Hepatocyte (in vitro differentiated cells): ENCODE data around the gene TTC31. TPM values are rescaled to one million over a fixed set of nuclear protein-coding genes. Genes with fewer than 3 reads are reported as not detected.

Experiments
- DNase-seq: peaks from one replicate; pipeline ENCODE4 v3.0.0-alpha.2; 2016; ENCODE audit warnings: low spot score
- H2AFZ ChIP-seq: fragments of 200-600 bp; sonication (generic); 2 replicates; pipeline ENCODE4 v1.6.0; 2016; ENCODE audit warnings: antibody characterized with exemption, mild to moderate bottlenecking
- H3K27ac ChIP-seq: fragments of 200-600 bp; sonication (generic); 2 replicates; pipeline ENCODE4 v1.5.1; 2016; ENCODE audit warnings: mild to moderate bottlenecking
- H3K27me3 ChIP-seq: fragments of 200-600 bp; sonication (generic); 2 replicates; pipeline ENCODE4 v1.6.1; 2016
- H3K36me3 ChIP-seq: fragments of 200-600 bp; sonication (generic); replicated peaks from 2 replicates; pipeline ENCODE4 v1.5.1; 2016; ENCODE audit warnings: low read depth; ENCODE audit not compliant: insufficient read depth
- H3K4me1 ChIP-seq: fragments of 200-600 bp; sonication (generic); 2 replicates; pipeline ENCODE4 v1.5.1; 2016; ENCODE audit warnings: mild to moderate bottlenecking, moderate library complexity; ENCODE audit not compliant: insufficient read depth
- H3K4me2 ChIP-seq: fragments of 200-600 bp; sonication (generic); 2 replicates; pipeline ENCODE4 v1.6.0; 2016
- H3K4me3 ChIP-seq: fragments of 200-600 bp; sonication (generic); 2 replicates; pipeline ENCODE4 v1.5.1; 2016; ENCODE audit warnings: mild to moderate bottlenecking
- H3K79me2 ChIP-seq: fragments of 200-600 bp; sonication (generic); 2 replicates; pipeline ENCODE4 v1.6.0; 2017; ENCODE audit warnings: mild to moderate bottlenecking
- H3K9me2 ChIP-seq: fragments of 200-600 bp; sonication (generic); replicated peaks from 2 replicates; pipeline ENCODE4 v1.6.0; 2017; ENCODE audit warnings: mild to moderate bottlenecking; ENCODE audit not compliant: insufficient read depth
- H3K9me3 ChIP-seq: fragments of 200-600 bp; sonication (generic); 2 replicates; pipeline ENCODE4 v1.5.1; 2016; ENCODE audit warnings: low read depth, mild to moderate bottlenecking
- H4K20me1 ChIP-seq: fragments of 200-600 bp; sonication (generic); 2 replicates; pipeline ENCODE4 v1.6.0; 2016; ENCODE audit warnings: mild to moderate bottlenecking; ENCODE audit not compliant: insufficient read depth, poor library complexity, severe bottlenecking
- EZH2 ChIP-seq: fragments of 200-600 bp; sonication (generic); IDR thresholded peaks from 2 replicates; pipeline ENCODE4 v1.6.1; 2016; ENCODE audit warnings: antibody characterized with exemption, mild to moderate bottlenecking, borderline replicate concordance
- EZH2phosphoT487 ChIP-seq: fragments of 200-600 bp; sonication (generic); IDR thresholded peaks from one replicate; pipeline ENCODE4 v1.6.1; 2018; ENCODE audit warnings: antibody characterized with exemption, mild to moderate bottlenecking, low read depth, moderate library complexity; ENCODE audit not compliant: unreplicated experiment, severe bottlenecking
- WGBS: methylation state at CpG from one replicate; pipeline ENCODE4 v1.1.6; 2016; ENCODE audit warnings: low lambda C conversion rate; ENCODE audit errors: missing lambda C conversion rate; 5-methylcytosine and 5-hydroxymethylcytosine counted together
- polyA plus RNA-seq: library from polyadenylated mRNA; unstranded; fragments of >200 nt; fragmentation: Nextera tagmentation; extraction: Ambion mirVana; gene quantifications from 2 replicates; pipeline ENCODE4 v1.2.1, GENCODE V29; 2016
- total RNA-seq: library from RNA; depleted of rRNA; stranded (reverse); fragments of >200 nt; gene quantifications from 2 replicates; pipeline ENCODE4 v1.2.3, GENCODE V29; 2014
- TF ChIP-seq, protein P1 (sequence below): fragments of 200-600 bp; sonication (generic); IDR thresholded peaks from 2 replicates; pipeline ENCODE4 v1.5.1; 2016; ENCODE audit warnings: antibody characterized with exemption, mild to moderate bottlenecking; ENCODE audit not compliant: poor library complexity

The TTC31 gene
- total and polyA plus RNA-seq, 2 experiments from 2014 or later, result 21.3 to 25.1 TPM

DNA sequence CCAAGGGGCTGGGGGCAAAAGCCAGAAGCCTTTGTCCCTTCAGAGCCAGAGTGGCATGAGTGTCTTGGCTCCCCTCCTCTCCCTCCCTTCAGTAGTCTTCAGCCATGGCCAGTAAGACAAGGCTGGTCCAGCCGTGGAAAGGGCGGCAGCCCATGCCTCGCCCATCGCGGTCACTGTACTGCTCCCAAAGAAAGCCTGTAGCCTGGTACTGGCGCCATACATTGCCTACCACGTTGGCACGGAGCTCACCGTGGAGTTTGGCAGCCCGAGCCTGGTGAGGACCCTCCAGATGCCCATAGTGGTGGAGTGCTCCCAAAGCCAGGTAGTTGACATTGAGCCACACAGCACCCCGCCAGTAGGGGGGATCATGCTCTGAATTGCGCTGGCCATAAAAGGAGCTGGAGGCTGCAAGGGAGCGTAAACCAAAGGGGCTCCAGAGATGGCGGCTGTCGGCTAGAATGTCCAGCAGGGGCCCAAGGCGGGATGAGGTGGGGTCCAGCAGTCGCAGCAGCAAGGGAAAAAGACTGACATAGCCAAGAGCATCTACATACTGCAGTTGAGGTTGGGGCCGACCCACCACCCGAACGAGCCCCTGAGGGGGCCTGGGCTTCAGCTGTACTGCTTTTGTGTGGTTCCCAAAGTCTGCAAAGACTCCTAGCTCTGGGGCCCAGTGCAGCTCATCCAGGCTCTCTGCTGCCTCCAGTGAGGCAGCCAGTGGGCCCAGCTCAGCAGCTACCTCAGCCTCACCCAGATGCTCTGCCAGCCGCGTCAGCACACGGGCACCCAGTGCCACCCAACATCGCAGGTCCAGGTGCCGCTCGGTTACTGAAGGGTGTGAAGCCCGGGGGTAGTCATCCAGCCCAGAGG, 21.5 kb upstream of the TTC31 start:
- DNase-seq, result no peak
- Histone ChIP-seq H3K9me3 (no peaks in the 10 kb centered on the region), H3K79me2 (peaks cover 46% of the 10 kb centered on the region), H3K4me2 (no peak overlapping the region), H2AFZ (no peak overlapping the region), H3K9me2 (no peaks in the 10 kb centered on the region), H4K20me1 (no peaks in the 10 kb centered on the region), H3K4me1 (peaks cover 13% of the 10 kb centered on the region), H3K4me3 (no peak overlapping the region), H3K27ac (no peak overlapping the region), H3K27me3 (no peaks in the 10 kb centered on the region), H3K36me3 (no peaks in the 10 kb centered on the region)
- no peak for TF ChIP-seq EZH2phosphoT487
- TF ChIP-seq, protein P1, sequence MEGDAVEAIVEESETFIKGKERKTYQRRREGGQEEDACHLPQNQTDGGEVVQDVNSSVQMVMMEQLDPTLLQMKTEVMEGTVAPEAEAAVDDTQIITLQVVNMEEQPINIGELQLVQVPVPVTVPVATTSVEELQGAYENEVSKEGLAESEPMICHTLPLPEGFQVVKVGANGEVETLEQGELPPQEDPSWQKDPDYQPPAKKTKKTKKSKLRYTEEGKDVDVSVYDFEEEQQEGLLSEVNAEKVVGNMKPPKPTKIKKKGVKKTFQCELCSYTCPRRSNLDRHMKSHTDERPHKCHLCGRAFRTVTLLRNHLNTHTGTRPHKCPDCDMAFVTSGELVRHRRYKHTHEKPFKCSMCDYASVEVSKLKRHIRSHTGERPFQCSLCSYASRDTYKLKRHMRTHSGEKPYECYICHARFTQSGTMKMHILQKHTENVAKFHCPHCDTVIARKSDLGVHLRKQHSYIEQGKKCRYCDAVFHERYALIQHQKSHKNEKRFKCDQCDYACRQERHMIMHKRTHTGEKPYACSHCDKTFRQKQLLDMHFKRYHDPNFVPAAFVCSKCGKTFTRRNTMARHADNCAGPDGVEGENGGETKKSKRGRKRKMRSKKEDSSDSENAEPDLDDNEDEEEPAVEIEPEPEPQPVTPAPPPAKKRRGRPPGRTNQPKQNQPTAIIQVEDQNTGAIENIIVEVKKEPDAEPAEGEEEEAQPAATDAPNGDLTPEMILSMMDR, result no peak
- WGBS, result 94% methylated on average over 27 of the region's 27 CpGs

DNA sequence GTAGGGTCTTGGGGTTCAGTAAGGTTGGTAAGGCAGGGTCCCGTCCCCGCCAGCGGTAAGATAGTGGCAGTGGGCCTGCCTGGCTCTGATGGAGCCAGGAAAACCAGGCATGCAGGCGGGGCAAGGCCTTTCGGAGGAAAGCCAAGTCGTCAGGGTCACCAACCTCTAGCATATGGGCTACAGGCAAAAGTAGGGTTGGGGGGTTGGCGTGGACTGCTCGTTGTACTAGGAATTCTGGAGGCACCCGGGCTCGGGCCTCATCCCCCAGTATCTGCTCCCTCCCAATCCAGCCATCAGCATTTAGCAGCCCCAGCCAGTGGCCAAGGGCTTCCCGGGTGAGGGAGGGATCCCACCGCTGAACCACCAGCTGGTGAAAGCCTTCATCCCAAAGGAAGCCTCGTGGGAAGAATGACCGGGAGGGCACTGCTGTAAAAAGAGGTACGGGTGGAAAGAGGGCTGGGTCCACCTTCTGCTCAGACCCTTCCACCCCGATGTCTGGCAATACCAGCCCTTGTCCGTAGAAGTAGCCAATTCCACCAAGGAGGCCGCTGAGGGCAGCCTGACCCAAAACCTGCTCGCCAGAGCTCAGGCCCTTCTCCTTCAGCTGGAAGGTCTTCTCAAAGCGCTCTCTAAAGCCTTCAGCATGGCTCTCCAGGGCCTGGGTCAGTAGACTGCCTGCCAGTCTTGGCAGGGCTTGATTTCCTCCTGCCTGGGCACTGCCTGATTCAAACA, 20.7 kb upstream of the TTC31 start:
- no peak overlapping the region for H3K27ac ChIP-seq
- TF ChIP-seq, protein P1, result no peak
- no peak for TF ChIP-seq EZH2
- TF ChIP-seq EZH2phosphoT487, result no peak
- peaks cover 46% of the 10 kb centered on the region for H3K79me2 ChIP-seq
- H3K4me2 ChIP-seq, result no peak overlapping the region
- no peaks in the 10 kb centered on the region for H3K27me3 ChIP-seq
- no peaks in the 10 kb centered on the region for H3K9me3 ChIP-seq
- no peak overlapping the region for H2AFZ ChIP-seq
- no peaks in the 10 kb centered on the region for H4K20me1 ChIP-seq
- no peak for DNase-seq
- 97% methylated on average over 20 of the region's 20 CpGs for WGBS
- H3K4me1 ChIP-seq, result peaks cover 7% of the 10 kb centered on the region
- H3K4me3 ChIP-seq, result no peak overlapping the region
- no peaks in the 10 kb centered on the region for H3K9me2 ChIP-seq
- H3K36me3 ChIP-seq, result no peaks in the 10 kb centered on the region

DNA sequence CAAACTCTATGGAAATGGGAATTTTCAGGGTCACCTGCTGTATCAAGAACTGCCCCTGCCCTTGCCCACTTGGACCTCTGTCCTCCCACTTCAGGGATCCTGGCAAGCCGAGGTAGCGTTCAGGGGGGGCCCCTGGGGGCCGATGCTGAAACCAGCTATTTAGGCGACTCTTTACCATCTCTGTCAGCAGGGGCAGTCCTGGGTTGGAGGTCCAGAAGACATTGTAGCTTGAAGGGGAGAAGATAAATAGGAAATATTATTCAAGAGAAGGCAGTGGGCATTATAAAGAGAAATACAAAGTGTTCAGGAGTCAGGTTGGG, 20.1 kb upstream of the TTC31 start:
- H2AFZ ChIP-seq, result no peak overlapping the region
- DNase-seq, result no peak
- no peak overlapping the region for H3K27ac ChIP-seq
- TF ChIP-seq EZH2phosphoT487 (no peak), EZH2 (no peak)
- TF ChIP-seq, protein P1, result no peak
- H3K27me3 ChIP-seq, result no peaks in the 10 kb centered on the region
- WGBS, result 93% methylated on average over 4 of the region's 4 CpGs
- H4K20me1 ChIP-seq, result no peaks in the 10 kb centered on the region
- H3K9me3 ChIP-seq, result no peaks in the 10 kb centered on the region
- no peaks in the 10 kb centered on the region for H3K9me2 ChIP-seq
- peaks cover 46% of the 10 kb centered on the region for H3K79me2 ChIP-seq
- H3K4me2 ChIP-seq, result no peak overlapping the region
- H3K4me3 ChIP-seq, result no peak overlapping the region
- peaks cover 7% of the 10 kb centered on the region for H3K4me1 ChIP-seq
- H3K36me3 ChIP-seq, result no peaks in the 10 kb centered on the region
